GM21367 (cell line): ENCODE data around the gene ANO9.
"Not testable (repeated sequence)": the region's sequence is repeated elsewhere in the genome, so short reads cannot be mapped to it uniquely, and the experiment has no call there.

ENCODE experiments used
- ATAC-seq: cut with Tn5 transposase; IDR thresholded peaks from one replicate; pipeline ENCODE4 v1.9.1; 2021; ENCODE audit not compliant: unreplicated experiment

The ANO9 gene

DNA sequence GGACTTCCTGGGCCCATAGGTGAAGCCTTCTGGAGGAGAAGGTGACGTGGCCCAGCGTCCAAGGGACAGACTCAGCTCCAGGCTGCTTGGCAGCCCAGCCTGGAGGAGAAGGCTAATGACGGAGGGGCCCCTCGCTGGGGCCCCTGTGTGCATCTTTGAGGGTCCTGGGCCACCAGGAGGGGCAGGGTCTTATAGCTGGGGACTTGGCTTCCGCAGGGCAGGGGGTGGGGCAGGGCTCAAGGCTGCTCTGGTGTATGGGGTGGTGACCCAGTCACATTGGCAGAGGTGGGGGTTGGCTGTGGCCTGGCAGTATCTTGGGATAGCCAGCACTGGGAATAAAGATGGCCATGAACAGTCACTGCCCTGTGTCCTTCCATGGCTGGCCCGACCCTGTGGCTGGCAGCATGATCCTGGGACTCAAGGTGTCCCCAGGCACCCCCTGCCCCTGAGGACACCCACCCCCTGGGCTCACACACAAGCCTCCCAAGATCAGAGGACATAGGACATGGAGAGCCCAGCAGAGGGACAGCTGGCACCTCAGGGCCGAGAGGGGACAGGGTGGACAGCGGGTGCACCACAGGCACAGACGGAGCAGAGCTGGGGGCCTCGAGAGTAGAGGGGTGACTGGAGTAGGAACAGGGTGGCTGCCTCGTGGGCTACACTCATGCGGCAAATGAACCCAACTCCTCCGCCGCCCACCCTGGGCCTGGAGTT is 37.1 kb downstream of the ANO9 start:
- ATAC-seq: no peak

DNA sequence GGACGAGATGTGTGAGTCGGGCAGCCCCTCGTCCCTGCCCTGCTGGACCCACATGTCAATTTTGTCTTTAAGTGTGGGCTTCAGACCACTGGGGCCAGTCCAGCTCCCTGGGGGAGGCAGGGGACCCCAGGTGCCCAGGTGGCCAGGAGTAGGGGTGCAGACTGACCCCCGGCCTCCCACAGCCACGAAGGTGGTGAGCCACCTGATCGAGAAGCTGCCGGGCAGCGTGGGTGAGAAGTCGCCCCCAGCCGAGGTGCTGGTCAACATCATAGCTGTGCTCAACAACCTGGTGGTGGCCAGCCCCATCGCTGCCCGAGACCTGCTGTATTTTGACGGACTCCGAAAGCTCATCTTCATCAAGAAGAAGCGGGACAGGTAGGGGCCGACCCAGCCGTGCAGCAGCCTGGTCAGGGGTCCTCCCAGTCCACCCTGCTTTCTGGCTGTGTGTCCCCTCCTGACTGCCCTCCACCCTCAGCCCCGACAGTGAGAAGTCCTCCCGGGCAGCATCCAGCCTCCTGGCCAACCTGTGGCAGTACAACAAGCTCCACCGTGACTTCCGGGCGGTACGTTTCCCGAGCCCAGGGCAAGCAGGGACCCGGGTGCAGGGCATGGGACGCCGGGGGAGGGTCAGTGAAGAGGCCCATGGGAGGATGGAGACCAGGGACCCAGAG is 37.9 kb downstream of the ANO9 start:
- ATAC-seq: no peak

DNA sequence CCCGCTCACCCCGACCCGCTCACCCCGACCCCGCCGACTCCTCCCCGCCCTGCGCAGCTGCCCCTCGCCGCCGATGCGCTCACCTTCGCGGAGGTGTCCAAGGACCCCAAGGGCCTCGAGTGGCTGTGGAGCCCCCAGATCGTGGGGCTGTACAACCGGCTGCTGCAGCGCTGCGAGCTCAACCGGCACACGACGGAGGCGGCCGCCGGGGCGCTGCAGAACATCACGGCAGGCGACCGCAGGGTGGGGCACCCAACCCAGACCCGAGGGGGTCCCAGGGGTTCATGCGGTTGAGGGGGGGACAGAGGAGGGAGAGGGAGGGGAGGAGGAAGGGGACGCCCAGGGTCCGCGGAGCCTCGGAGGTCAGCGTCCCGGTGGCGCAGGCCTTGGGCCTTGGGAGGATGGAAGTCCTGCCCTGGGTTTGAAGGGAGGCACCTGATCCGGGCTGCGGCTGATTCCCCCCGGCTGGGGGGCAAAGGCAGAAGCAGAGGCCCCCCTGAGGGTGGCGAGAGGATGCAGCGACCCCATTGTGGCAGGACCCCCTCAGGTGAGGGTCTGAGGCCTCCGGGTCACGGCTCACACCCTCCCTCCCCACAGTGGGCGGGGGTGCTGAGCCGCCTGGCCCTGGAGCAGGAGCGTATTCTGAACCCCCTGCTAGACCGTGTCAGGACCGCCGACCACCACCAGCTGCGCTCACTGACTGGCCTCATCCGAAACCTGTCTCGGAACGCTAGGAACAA is 38.6 kb downstream of the ANO9 start:
- ATAC-seq: no peak

- not testable (repeated sequence) for ATAC-seq
Observed at GRCh38 chr11:401196-401595, 40.6 kb downstream of the ANO9 start.

- no peak for ATAC-seq
Observed at GRCh38 chr11:400241-400689, 41.5 kb downstream of the ANO9 start.

DNA sequence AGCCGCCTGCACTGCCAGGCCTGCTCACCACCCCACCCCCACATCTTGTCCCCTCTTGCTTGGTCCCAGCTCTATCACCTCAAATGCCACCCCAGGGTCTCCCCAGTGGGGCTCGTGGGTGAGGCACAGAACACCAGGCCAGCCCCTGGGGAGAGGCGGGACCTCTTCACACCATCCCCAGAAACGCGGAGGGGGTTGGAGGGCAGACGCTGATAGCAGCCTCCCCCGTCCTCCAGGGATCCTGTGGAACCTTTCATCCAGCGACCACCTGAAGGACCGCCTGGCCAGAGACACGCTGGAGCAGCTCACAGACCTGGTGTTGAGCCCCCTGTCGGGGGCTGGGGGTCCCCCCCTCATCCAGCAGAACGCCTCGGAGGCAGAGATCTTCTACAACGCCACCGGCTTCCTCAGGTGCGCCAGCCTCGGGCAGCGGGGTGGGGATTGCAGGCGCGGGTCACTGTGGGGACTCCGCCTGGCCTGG is 42.0 kb downstream of the ANO9 start:
- ATAC-seq: no peak

GRCh38 chr11:398826-399225 is 43.0 kb downstream of the ANO9 start:
- ATAC-seq: no peak

DNA sequence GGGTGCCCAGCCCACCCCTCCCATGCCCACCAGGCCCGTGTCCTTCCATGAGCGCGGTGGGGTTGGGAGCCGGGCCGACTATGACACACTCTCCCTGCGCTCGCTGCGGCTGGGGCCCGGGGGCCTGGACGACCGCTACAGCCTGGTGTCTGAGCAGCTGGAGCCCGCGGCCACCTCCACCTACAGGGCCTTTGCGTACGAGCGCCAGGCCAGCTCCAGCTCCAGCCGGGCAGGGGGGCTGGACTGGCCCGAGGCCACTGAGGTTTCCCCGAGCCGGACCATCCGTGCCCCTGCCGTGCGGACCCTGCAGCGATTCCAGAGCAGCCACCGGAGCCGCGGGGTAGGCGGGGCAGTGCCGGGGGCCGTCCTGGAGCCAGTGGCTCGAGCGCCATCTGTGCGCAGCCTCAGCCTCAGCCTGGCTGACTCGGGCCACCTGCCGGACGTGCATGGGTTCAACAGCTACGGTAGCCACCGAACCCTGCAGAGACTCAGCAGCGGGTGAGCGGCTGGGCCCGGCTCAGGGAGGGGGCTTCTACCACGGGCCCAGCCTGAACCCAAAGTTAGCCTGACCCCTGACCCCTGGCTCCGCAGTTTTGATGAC is 44.8 kb downstream of the ANO9 start:
- no peak for ATAC-seq

DNA sequence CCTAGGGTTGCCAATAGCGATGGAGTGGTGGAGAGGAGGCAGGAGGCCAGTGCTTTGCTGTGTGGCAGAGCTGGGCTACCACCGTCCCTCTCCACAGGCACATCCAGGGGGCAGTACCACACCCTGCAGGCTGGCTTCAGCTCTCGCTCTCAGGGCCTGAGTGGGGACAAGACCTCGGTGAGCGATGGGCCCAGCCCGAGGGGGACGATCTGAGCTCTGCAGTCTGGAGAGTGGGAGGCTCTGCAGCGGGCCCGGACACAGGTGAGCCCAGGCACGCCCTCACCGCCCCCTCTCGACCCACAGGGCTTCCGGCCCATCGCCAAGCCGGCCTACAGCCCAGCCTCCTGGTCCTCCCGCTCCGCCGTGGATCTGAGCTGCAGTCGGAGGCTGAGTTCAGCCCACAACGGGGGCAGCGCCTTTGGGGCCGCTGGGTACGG is 45.3 kb downstream of the ANO9 start:
- ATAC-seq: no peak

DNA sequence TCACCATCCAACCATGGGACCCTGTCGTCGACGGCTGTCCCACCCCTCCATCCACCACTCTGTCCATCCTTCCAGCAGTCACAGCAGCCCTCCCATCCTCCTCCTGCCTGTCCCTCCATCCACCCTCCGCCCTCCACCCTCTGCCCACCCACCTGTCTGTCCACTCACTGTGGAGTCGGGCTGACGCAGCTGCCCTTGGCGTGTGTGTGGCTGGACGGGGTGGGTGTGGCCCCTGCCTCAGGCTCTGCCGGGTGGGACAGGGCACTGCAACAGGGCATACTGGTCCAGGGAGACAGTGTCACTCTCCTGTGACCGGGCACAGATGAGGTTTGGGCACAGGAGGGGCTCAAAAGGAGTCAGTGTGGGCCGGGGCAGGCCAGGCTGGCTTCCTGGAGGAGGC is 45.9 kb downstream of the ANO9 start:
- ATAC-seq: no peak

DNA sequence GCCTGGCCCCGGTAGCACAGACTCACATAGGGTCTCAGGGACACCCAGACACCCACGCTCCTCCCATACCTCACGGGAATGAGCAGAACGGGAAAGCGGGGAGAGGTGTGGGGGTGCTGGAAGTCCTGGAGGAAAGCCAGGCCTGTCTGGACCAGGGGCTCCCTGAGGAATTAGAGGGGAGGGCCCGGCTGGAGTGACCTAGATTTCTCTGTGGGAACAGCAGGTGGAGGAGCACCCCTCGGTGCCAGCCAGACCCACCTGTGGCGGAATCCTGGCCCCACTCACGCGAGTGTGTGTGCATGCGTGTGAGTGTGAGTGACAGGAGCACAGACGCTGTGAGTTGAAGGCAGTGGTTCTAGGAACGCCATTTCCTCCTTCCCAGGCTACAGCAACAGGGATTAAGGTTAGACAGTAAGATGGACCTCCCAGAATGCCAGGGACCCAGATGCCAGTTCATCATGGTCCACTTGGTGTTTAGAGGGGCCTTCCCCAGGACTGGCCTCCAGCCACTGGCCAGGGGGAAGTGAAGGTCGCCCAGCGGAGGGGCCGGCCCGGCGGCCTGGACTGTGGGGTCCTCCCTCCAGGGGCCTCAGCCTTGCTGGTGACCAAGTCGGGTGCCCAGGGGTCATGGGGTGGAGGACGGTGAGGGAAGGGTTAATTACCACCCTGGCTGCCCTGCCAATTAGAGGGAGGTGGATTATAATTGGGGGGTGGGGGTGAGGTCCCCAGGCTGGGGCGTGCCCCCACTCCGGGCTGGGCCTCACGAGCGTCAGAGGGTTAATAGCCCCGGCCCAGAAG is 46.8 kb downstream of the ANO9 start:
- ATAC-seq: no peak

DNA sequence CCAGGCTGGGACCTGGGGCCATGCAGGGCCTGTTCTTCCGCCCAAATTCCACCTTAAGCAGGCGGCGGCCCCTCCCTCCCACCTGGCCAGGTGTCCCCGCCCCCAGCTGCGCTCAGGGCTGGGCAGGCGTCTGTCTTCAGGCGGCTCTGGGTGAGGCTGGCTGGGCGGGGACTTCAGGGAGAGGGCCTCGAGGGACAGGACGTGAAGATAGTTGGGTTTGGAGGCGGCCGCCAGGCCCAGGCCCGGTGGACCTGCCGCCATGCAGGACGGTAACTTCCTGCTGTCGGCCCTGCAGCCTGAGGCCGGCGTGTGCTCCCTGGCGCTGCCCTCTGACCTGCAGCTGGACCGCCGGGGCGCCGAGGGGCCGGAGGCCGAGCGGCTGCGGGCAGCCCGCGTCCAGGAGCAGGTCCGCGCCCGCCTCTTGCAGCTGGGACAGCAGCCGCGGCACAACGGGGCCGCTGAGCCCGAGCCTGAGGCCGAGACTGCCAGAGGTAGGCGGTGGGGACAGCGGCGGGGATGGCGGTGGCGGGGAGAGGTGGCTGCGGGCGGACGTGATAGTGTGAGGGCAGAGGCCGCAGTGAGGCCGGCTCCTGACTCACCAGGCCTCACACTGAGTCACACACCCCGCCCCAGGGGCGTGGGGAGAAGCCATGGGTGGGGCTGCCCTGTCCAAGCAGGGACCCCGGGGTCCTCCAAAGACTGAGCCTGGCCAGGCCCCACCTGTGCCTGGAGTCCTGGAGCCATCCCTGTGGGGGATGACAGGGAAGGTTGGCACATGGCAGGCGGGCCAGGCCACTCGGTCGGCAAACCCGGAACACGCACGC is 47.6 kb downstream of the ANO9 start, which contains the start of gene PKP3:
Gene PKP3, plus strand, starts transcription at position 176 of the 824 bp plus-strand sequence. Its CDS starts 84 bp downstream, at position 260.
- no peak for ATAC-seq

- ATAC-seq: no peak
Observed at GRCh38 chr11:393219-394033, 48.4 kb downstream of the ANO9 start.

GRCh38 chr11:392102-392777 is 49.6 kb downstream of the ANO9 start:
- ATAC-seq: no peak

DNA sequence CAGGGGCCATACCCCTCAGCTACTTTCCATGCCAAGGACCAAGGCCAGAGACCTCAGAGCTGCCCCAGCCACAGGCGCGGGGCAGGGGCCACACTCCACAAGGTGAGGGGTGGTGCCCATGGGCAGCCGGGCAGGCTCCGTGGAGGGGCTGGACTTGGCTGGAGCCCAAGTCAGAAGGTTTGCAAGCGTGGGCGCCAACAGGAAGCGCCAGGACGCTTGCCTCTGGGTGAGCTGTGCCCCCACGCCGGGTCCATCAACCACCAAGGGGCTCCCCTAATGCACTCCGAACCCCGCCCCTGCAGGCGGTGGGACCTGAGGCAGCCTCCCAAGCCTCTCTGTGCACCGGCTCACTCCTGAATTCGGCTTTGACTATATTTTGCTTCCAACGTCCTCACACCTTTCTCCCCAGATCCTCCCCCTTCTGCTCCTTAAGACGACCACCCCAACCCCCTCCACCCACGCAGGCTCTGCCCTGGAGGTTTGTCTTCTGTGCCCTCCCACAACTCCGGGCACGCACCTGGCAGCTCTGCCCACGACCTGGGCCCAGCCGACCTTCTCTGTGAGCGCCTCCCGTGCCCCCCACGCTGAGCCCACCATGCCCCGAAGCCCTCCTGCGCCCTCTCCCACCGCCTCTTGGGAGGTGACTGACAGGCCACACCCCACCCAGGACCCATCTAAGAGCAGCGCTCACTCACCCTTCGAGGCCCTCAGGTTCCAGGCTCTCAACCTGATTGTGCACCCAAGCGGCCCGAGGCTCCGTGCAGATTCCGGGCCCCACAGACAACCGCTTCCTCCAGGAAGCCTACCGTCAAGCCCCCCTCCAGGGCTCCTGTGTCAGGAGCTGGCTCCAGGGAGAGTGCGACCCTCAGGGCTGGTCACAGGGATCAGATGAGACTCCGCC is 50.4 kb downstream of the ANO9 start:
- no peak for ATAC-seq

GRCh38 chr11:390175-390574 is 51.6 kb downstream of the ANO9 start:
- ATAC-seq: no peak

DNA sequence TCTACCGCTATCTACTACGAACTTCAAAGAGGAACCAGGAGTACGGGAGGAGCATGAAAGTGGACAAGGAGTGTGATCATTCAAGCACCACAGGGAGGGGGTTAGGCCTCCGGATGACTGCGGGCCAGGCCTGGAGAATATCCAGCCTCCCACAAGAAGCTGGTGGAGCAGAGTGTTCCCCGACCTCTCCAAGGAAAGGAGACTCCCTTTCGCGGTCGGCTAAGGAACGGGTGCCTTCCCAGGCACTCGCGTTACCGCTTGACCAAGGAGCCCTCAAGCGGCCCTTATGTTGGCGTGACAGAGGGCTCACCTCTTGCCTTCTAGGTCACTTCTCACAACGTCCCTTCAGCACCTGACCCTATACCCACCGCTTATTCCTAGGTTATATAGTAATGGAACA is 52.4 kb downstream of the ANO9 start:
- ATAC-seq: not testable (repeated sequence)
